HFFc6 (cell line): ENCODE data around the gene AATF. TPM values are rescaled to one million over a fixed set of nuclear protein-coding genes. Genes with fewer than 3 reads are reported as not detected.

Experiments
- DNase-seq: peaks from one replicate; pipeline ENCODE4 v3.0.0-alpha.2; 2018
- H3K27ac Mint-ChIP-seq: 2 replicates; pipeline ENCODE4 v1.8.0; 2020; ENCODE audit warnings: mild to moderate bottlenecking, mixed read lengths
- H3K27me3 Mint-ChIP-seq: 2 replicates; pipeline ENCODE4 v1.8.0; 2021; ENCODE audit warnings: mild to moderate bottlenecking, moderate library complexity, mixed read lengths; ENCODE audit not compliant: insufficient read depth
- H3K36me3 Mint-ChIP-seq: 2 replicates; pipeline ENCODE4 v1.8.0; 2021; ENCODE audit warnings: low read depth, mixed read lengths
- H3K4me1 Mint-ChIP-seq: 2 replicates; pipeline ENCODE4 v1.8.0; 2020; ENCODE audit warnings: low read depth, mixed read lengths
- H3K4me3 Mint-ChIP-seq: 2 replicates; pipeline ENCODE4 v1.8.0; 2020; ENCODE audit warnings: mild to moderate bottlenecking, moderate library complexity, mixed read lengths
- H3K9me3 Mint-ChIP-seq: 2 replicates; pipeline ENCODE4 v1.8.0; 2020; ENCODE audit warnings: mild to moderate bottlenecking, mixed read lengths
- CTCF ChIP-seq: fragments of 200-600 bp; sonication (generic); IDR thresholded peaks from 2 replicates; pipeline ENCODE4 v1.5.0; 2021; ENCODE audit warnings: antibody characterized with exemption, mild to moderate bottlenecking
- total RNA-seq, 6 experiments: library from RNA; stranded (reverse); fragmentation: NEBNext Ultra II Directional; extraction: Animal tissue kit (Norgen Biotek cat#: 25700); gene quantifications; 2 replicates in 1 of 6; 3 replicates in 5 of 6; pipeline ENCODE4 v1.2.3, GENCODE V29; 2021

Gene AATF
- total RNA-seq, 6 experiments from 2014 or later = 45.1 to 57.1 (median 52.7) TPM

GRCh38 chr17:36937959-36938565, 10.7 kb upstream of the AATF start:
- TF ChIP-seq CTCF = no peak
- peaks cover 11% of the 10 kb centered on the region; the same call in 1 of the 2 replicates for H3K4me1 Mint-ChIP-seq
- H3K9me3 Mint-ChIP-seq = 0 out of 2 replicates have a peak, but pooled peaks cover 3% of the 10 kb centered on the region
- H3K27me3 Mint-ChIP-seq = peaks cover 81% of the 10 kb centered on the region
- H3K36me3 Mint-ChIP-seq = no peaks in the 10 kb centered on the region
- no peak overlapping the region for H3K27ac Mint-ChIP-seq
- H3K4me3 Mint-ChIP-seq = no peak overlapping the region
- DNase-seq = no peak

- 0 out of 2 replicates have a peak, but pooled peaks cover 3% of the 10 kb centered on the region for H3K9me3 Mint-ChIP-seq
- H3K4me3 Mint-ChIP-seq = no peak overlapping the region
- peaks cover 81% of the 10 kb centered on the region for H3K27me3 Mint-ChIP-seq
- H3K27ac Mint-ChIP-seq = no peak overlapping the region
- no peak for TF ChIP-seq CTCF
- H3K36me3 Mint-ChIP-seq = no peaks in the 10 kb centered on the region
- DNase-seq = no peak
- H3K4me1 Mint-ChIP-seq = peaks cover 10% of the 10 kb centered on the region; the same call in 1 of the 2 replicates
Measured at GRCh38 chr17:36938566-36939051, 10.1 kb upstream of the AATF start.

GRCh38 chr17:36939052-36939801, 9.5 kb upstream of the AATF start:
- Mint-ChIP-seq H3K4me3 (no peak overlapping the region), H3K27me3 (peaks cover 79% of the 10 kb centered on the region), H3K36me3 (no peaks in the 10 kb centered on the region), H3K4me1 (0 out of 2 replicates have a peak, but pooled peaks cover 6% of the 10 kb centered on the region), H3K9me3 (0 out of 2 replicates have a peak, but pooled peaks cover 3% of the 10 kb centered on the region), H3K27ac (no peak overlapping the region)
- TF ChIP-seq CTCF = no peak
- no peak for DNase-seq

- Mint-ChIP-seq H3K27ac (no peak overlapping the region), H3K4me1 (0 out of 2 replicates have a peak, but pooled peaks cover 6% of the 10 kb centered on the region), H3K4me3 (no peak overlapping the region), H3K9me3 (0 out of 2 replicates have a peak, but pooled peaks cover 3% of the 10 kb centered on the region), H3K36me3 (no peaks in the 10 kb centered on the region), H3K27me3 (peaks cover 81% of the 10 kb centered on the region)
- no peak for TF ChIP-seq CTCF
- no peak for DNase-seq
Measured at GRCh38 chr17:36939802-36940312, 8.9 kb upstream of the AATF start.

GRCh38 chr17:36940313-36941264, 8.2 kb upstream of the AATF start:
- DNase-seq = no peak
- TF ChIP-seq CTCF = no peak
- Mint-ChIP-seq H3K4me1 (0 out of 2 replicates have a peak, but pooled peaks cover 6% of the 10 kb centered on the region), H3K36me3 (no peaks in the 10 kb centered on the region), H3K9me3 (0 out of 2 replicates have a peak, but pooled peaks cover 3% of the 10 kb centered on the region), H3K4me3 (no peak overlapping the region), H3K27me3 (peaks cover 81% of the 10 kb centered on the region), H3K27ac (no peak overlapping the region)
